Measurements from ENCODE around the gene TOMM7. TPM values are rescaled to one million over a fixed set of nuclear protein-coding genes. Genes with fewer than 3 reads are reported as not detected.

Gene TOMM7
- total and polyA plus RNA-seq, 2 donors: 291 to 377 TPM

- 100% methylated on average over 4 of the region's 4 CpGs for WGBS
- H3K36me3 ChIP-seq (ENCODE audit: control insufficient read depth in 2 of 2, insufficient read depth in 2 of 2, low read length in 1 of 2): peaks cover 0 to 26% of the 10 kb centered on the region in 2 donors
- peaks cover 0 to 7% of the 10 kb centered on the region in 2 donors for H3K27me3 ChIP-seq (ENCODE audit: control insufficient read depth in 2 of 2, insufficient read depth in 1 of 2, low read length in 1 of 2)
- H3K4me3 ChIP-seq (ENCODE audit: low read length in 2 of 2): no peak overlapping the region
- H3K4me1 ChIP-seq (ENCODE audit: control insufficient read depth in 2 of 2, insufficient read depth in 2 of 2, low read length in 2 of 2): peaks cover 13 to 15% of the 10 kb centered on the region in 2 donors
- H3K9me3 ChIP-seq (ENCODE audit: control insufficient read depth in 2 of 2, insufficient read depth in 1 of 2, low read length in 1 of 2): peaks cover 0 to 5% of the 10 kb centered on the region in 2 donors
- no peak for DNase-seq (ENCODE audit: low read depth in 6 of 9, low spot score in 9 of 9)
- no peak overlapping the region for H3K27ac ChIP-seq (ENCODE audit: low read depth in 1 of 2, low read length in 1 of 2)
These were observed 3.2 kb downstream of the TOMM7 start for GRCh38 chr7:22819476-22819875.

- no peak for DNase-seq (ENCODE audit: low read depth in 6 of 9, low spot score in 9 of 9)
- Histone ChIP-seq H3K4me1 (ENCODE audit: control insufficient read depth in 2 of 2, insufficient read depth in 2 of 2, low read length in 2 of 2) (no peaks in the 10 kb centered on the region), H3K9me3 (ENCODE audit: control insufficient read depth in 2 of 2, insufficient read depth in 1 of 2, low read length in 1 of 2) (no peaks in the 10 kb centered on the region), H3K4me3 (ENCODE audit: low read length in 2 of 2) (no peak overlapping the region), H3K27ac (ENCODE audit: low read depth in 1 of 2, low read length in 1 of 2) (no peak overlapping the region), H3K27me3 (ENCODE audit: control insufficient read depth in 2 of 2, insufficient read depth in 1 of 2, low read length in 1 of 2) (no peaks in the 10 kb centered on the region), H3K36me3 (ENCODE audit: control insufficient read depth in 2 of 2, insufficient read depth in 2 of 2, low read length in 1 of 2) (peaks cover 9 to 44% of the 10 kb centered on the region in 2 donors)
- WGBS: 93% methylated on average over 10 of the region's 10 CpGs
These were observed 8.1 kb downstream of the TOMM7 start for GRCh38 chr7:22814261-22815208.

- Histone ChIP-seq H3K4me3 (ENCODE audit: low read length in 2 of 2) (no peak overlapping the region), H3K4me1 (ENCODE audit: control insufficient read depth in 2 of 2, insufficient read depth in 2 of 2, low read length in 2 of 2) (no peaks in the 10 kb centered on the region), H3K27ac (ENCODE audit: low read depth in 1 of 2, low read length in 1 of 2) (no peak overlapping the region), H3K9me3 (ENCODE audit: control insufficient read depth in 2 of 2, insufficient read depth in 1 of 2, low read length in 1 of 2) (no peaks in the 10 kb centered on the region), H3K36me3 (ENCODE audit: control insufficient read depth in 2 of 2, insufficient read depth in 2 of 2, low read length in 1 of 2) (peaks cover 9 to 44% of the 10 kb centered on the region in 2 donors), H3K27me3 (ENCODE audit: control insufficient read depth in 2 of 2, insufficient read depth in 1 of 2, low read length in 1 of 2) (no peaks in the 10 kb centered on the region)
- WGBS: 98% methylated on average over 3 of the region's 3 CpGs
- no peak for DNase-seq (ENCODE audit: low read depth in 6 of 9, low spot score in 9 of 9)
These were observed 10.3 kb downstream of the TOMM7 start for GRCh38 chr7:22812353-22812752.

GRCh38 chr7:22811746-22812280 lies 10.8 kb downstream of the TOMM7 start:
- H3K27ac ChIP-seq (ENCODE audit: low read depth in 1 of 2, low read length in 1 of 2): no peak overlapping the region
- no peak for DNase-seq (ENCODE audit: low read depth in 6 of 9, low spot score in 9 of 9)
- no peak overlapping the region for H3K4me3 ChIP-seq (ENCODE audit: low read length in 2 of 2)
- 97% methylated on average over 4 of the region's 4 CpGs for WGBS
- H3K27me3 ChIP-seq (ENCODE audit: control insufficient read depth in 2 of 2, insufficient read depth in 1 of 2, low read length in 1 of 2): no peaks in the 10 kb centered on the region
- peaks cover 9 to 40% of the 10 kb centered on the region in 2 donors for H3K36me3 ChIP-seq (ENCODE audit: control insufficient read depth in 2 of 2, insufficient read depth in 2 of 2, low read length in 1 of 2)
- H3K4me1 ChIP-seq (ENCODE audit: control insufficient read depth in 2 of 2, insufficient read depth in 2 of 2, low read length in 2 of 2): no peaks in the 10 kb centered on the region
- H3K9me3 ChIP-seq (ENCODE audit: control insufficient read depth in 2 of 2, insufficient read depth in 1 of 2, low read length in 1 of 2): no peaks in the 10 kb centered on the region

- H3K27ac ChIP-seq (ENCODE audit: low read depth in 1 of 2, low read length in 1 of 2): no peak overlapping the region
- 100% methylated on average over 1 of the region's 1 CpG for WGBS
These were observed 11.8 kb downstream of the TOMM7 start for GRCh38 chr7:22810843-22811242.

GRCh38 chr7:22809902-22810642 lies 12.6 kb downstream of the TOMM7 start:
- Histone ChIP-seq H3K4me1 (ENCODE audit: control insufficient read depth in 2 of 2, insufficient read depth in 2 of 2, low read length in 2 of 2) (no peaks in the 10 kb centered on the region), H3K27ac (ENCODE audit: low read depth in 1 of 2, low read length in 1 of 2) (no peak overlapping the region), H3K27me3 (ENCODE audit: control insufficient read depth in 2 of 2, insufficient read depth in 1 of 2, low read length in 1 of 2) (no peaks in the 10 kb centered on the region), H3K36me3 (ENCODE audit: control insufficient read depth in 2 of 2, insufficient read depth in 2 of 2, low read length in 1 of 2) (peaks cover 9 to 24% of the 10 kb centered on the region in 2 donors), H3K4me3 (ENCODE audit: low read length in 2 of 2) (no peak overlapping the region), H3K9me3 (ENCODE audit: control insufficient read depth in 2 of 2, insufficient read depth in 1 of 2, low read length in 1 of 2) (no peaks in the 10 kb centered on the region)
- 97% methylated on average over 4 of the region's 4 CpGs for WGBS
- no peak for DNase-seq (ENCODE audit: low read depth in 6 of 9, low spot score in 9 of 9)

More at GRCh38 chr7:22810843-22811242, 11.8 kb downstream of the TOMM7 start:
- no peak overlapping the region for H3K4me3 ChIP-seq (ENCODE audit: low read length in 2 of 2)
- H3K4me1 ChIP-seq (ENCODE audit: control insufficient read depth in 2 of 2, insufficient read depth in 2 of 2, low read length in 2 of 2): no peaks in the 10 kb centered on the region
- DNase-seq (ENCODE audit: low read depth in 6 of 9, low spot score in 9 of 9): no peak
- H3K9me3 ChIP-seq (ENCODE audit: control insufficient read depth in 2 of 2, insufficient read depth in 1 of 2, low read length in 1 of 2): no peaks in the 10 kb centered on the region
- peaks cover 9 to 31% of the 10 kb centered on the region in 2 donors for H3K36me3 ChIP-seq (ENCODE audit: control insufficient read depth in 2 of 2, insufficient read depth in 2 of 2, low read length in 1 of 2)
- H3K27me3 ChIP-seq (ENCODE audit: control insufficient read depth in 2 of 2, insufficient read depth in 1 of 2, low read length in 1 of 2): no peaks in the 10 kb centered on the region

- H3K9me3 ChIP-seq (ENCODE audit: control insufficient read depth in 2 of 2, insufficient read depth in 1 of 2, low read length in 1 of 2): no peaks in the 10 kb centered on the region
- H3K27me3 ChIP-seq (ENCODE audit: control insufficient read depth in 2 of 2, insufficient read depth in 1 of 2, low read length in 1 of 2): no peaks in the 10 kb centered on the region
- DNase-seq (ENCODE audit: low read depth in 6 of 9, low spot score in 9 of 9): no peak
- H3K4me3 ChIP-seq (ENCODE audit: low read length in 2 of 2): no peak overlapping the region
- no peak overlapping the region for H3K27ac ChIP-seq (ENCODE audit: low read depth in 1 of 2, low read length in 1 of 2)
- 95% methylated on average over 6 of the region's 6 CpGs for WGBS
- H3K36me3 ChIP-seq (ENCODE audit: control insufficient read depth in 2 of 2, insufficient read depth in 2 of 2, low read length in 1 of 2): peaks cover 3 to 15% of the 10 kb centered on the region in 2 donors
- H3K4me1 ChIP-seq (ENCODE audit: control insufficient read depth in 2 of 2, insufficient read depth in 2 of 2, low read length in 2 of 2): no peaks in the 10 kb centered on the region
These were observed 14.5 kb downstream of the TOMM7 start for GRCh38 chr7:22808140-22808539.

GRCh38 chr7:22806752-22807151 lies 15.9 kb downstream of the TOMM7 start:
- H3K4me3 ChIP-seq (ENCODE audit: low read length in 2 of 2): no peak overlapping the region
- no peak for DNase-seq (ENCODE audit: low read depth in 6 of 9, low spot score in 9 of 9)
- peaks cover 0 to 3% of the 10 kb centered on the region in 2 donors for H3K36me3 ChIP-seq (ENCODE audit: control insufficient read depth in 2 of 2, insufficient read depth in 2 of 2, low read length in 1 of 2)
- H3K27ac ChIP-seq (ENCODE audit: low read depth in 1 of 2, low read length in 1 of 2): no peak overlapping the region
- H3K27me3 ChIP-seq (ENCODE audit: control insufficient read depth in 2 of 2, insufficient read depth in 1 of 2, low read length in 1 of 2): no peaks in the 10 kb centered on the region
- WGBS: 98% methylated on average over 4 of the region's 4 CpGs
- no peaks in the 10 kb centered on the region for H3K4me1 ChIP-seq (ENCODE audit: control insufficient read depth in 2 of 2, insufficient read depth in 2 of 2, low read length in 2 of 2)
- no peaks in the 10 kb centered on the region for H3K9me3 ChIP-seq (ENCODE audit: control insufficient read depth in 2 of 2, insufficient read depth in 1 of 2, low read length in 1 of 2)

GRCh38 chr7:22805227-22805626 lies 17.4 kb downstream of the TOMM7 start:
- 94% methylated on average over 2 of the region's 2 CpGs for WGBS
- Histone ChIP-seq H3K27ac (ENCODE audit: low read depth in 1 of 2, low read length in 1 of 2) (no peak overlapping the region), H3K27me3 (ENCODE audit: control insufficient read depth in 2 of 2, insufficient read depth in 1 of 2, low read length in 1 of 2) (no peaks in the 10 kb centered on the region), H3K4me1 (ENCODE audit: control insufficient read depth in 2 of 2, insufficient read depth in 2 of 2, low read length in 2 of 2) (no peaks in the 10 kb centered on the region), H3K36me3 (ENCODE audit: control insufficient read depth in 2 of 2, insufficient read depth in 2 of 2, low read length in 1 of 2) (no peaks in the 10 kb centered on the region), H3K9me3 (ENCODE audit: control insufficient read depth in 2 of 2, insufficient read depth in 1 of 2, low read length in 1 of 2) (no peaks in the 10 kb centered on the region), H3K4me3 (ENCODE audit: low read length in 2 of 2) (no peak overlapping the region)
- no peak for DNase-seq (ENCODE audit: low read depth in 6 of 9, low spot score in 9 of 9)
